Endothelial cell (in vitro differentiated cells): ENCODE data around the gene SMIM41. TPM values are rescaled to one million over a fixed set of nuclear protein-coding genes. Genes with fewer than 3 reads are reported as not detected.

ENCODE experiments used
- DNase-seq: peaks from one replicate; pipeline ENCODE4 v3.0.0; 2021; ENCODE audit warnings: low spot score
- H3K27ac Mint-ChIP-seq: one replicate; pipeline ENCODE4 v1.8.0; 2021; ENCODE audit warnings: mixed read lengths, inconsistent platforms; ENCODE audit not compliant: unreplicated experiment
- H3K27me3 Mint-ChIP-seq: one replicate; pipeline ENCODE4 v1.8.0; 2021; ENCODE audit warnings: mild to moderate bottlenecking, moderate library complexity, mixed read lengths, inconsistent platforms; ENCODE audit not compliant: unreplicated experiment
- H3K36me3 Mint-ChIP-seq: one replicate; pipeline ENCODE4 v1.8.0; 2021; ENCODE audit warnings: mild to moderate bottlenecking, low read depth, mixed read lengths, inconsistent platforms; ENCODE audit not compliant: unreplicated experiment
- H3K4me1 Mint-ChIP-seq: one replicate; pipeline ENCODE4 v1.8.0; 2021; ENCODE audit warnings: mild to moderate bottlenecking, mixed read lengths, inconsistent platforms; ENCODE audit not compliant: unreplicated experiment
- H3K4me3 Mint-ChIP-seq: one replicate; pipeline ENCODE4 v1.8.0; 2021; ENCODE audit warnings: mild to moderate bottlenecking, mixed read lengths, inconsistent platforms; ENCODE audit not compliant: unreplicated experiment
- H3K9me3 Mint-ChIP-seq: one replicate; pipeline ENCODE4 v1.8.0; 2021; ENCODE audit warnings: mixed read lengths, inconsistent platforms; ENCODE audit not compliant: unreplicated experiment
- total RNA-seq: library from RNA; stranded (reverse); fragmentation: NEBNext Ultra II Directional; extraction: Animal tissue kit (Norgen Biotek cat#: 25700); gene quantifications from one replicate; pipeline ENCODE4 v1.2.1, GENCODE V29; 2021; ENCODE audit not compliant: unreplicated experiment
- TF ChIP-seq, protein P1 (sequence below): fragments of 200-600 bp; sonication (generic); IDR thresholded peaks from one replicate; pipeline ENCODE4 v1.5.0; 2021; ENCODE audit warnings: antibody characterized with exemption; ENCODE audit not compliant: unreplicated experiment

SMIM41 gene
- total RNA-seq, 1 donor from 2014 or later = not detected

DNA sequence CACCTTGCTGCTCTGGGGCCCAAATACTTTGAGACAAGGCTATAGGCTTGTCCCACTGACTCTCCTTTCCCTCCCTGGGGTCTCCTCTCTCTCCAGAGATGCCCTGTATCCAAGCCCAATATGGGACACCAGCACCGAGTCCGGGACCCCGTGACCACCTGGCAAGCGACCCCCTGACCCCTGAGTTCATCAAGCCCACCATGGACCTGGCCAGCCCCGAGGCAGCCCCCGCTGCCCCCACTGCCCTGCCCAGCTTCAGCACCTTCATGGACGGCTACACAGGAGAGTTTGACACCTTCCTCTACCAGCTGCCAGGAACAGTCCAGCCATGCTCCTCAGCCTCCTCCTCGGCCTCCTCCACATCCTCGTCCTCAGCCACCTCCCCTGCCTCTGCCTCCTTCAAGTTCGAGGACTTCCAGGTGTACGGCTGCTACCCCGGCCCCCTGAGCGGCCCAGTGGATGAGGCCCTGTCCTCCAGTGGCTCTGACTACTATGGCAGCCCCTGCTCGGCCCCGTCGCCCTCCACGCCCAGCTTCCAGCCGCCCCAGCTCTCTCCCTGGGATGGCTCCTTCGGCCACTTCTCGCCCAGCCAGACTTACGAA is 25.2 kb upstream of the SMIM41 start:
- Mint-ChIP-seq H3K9me3 (no peaks in the 10 kb centered on the region), H3K27me3 (peaks cover 13% of the 10 kb centered on the region), H3K4me3 (no peak overlapping the region), H3K27ac (no peak overlapping the region), H3K4me1 (peaks cover 14% of the 10 kb centered on the region), H3K36me3 (peaks cover 5% of the 10 kb centered on the region)
- DNase-seq = no peak
- TF ChIP-seq, protein P1, sequence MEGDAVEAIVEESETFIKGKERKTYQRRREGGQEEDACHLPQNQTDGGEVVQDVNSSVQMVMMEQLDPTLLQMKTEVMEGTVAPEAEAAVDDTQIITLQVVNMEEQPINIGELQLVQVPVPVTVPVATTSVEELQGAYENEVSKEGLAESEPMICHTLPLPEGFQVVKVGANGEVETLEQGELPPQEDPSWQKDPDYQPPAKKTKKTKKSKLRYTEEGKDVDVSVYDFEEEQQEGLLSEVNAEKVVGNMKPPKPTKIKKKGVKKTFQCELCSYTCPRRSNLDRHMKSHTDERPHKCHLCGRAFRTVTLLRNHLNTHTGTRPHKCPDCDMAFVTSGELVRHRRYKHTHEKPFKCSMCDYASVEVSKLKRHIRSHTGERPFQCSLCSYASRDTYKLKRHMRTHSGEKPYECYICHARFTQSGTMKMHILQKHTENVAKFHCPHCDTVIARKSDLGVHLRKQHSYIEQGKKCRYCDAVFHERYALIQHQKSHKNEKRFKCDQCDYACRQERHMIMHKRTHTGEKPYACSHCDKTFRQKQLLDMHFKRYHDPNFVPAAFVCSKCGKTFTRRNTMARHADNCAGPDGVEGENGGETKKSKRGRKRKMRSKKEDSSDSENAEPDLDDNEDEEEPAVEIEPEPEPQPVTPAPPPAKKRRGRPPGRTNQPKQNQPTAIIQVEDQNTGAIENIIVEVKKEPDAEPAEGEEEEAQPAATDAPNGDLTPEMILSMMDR = no peak

DNA sequence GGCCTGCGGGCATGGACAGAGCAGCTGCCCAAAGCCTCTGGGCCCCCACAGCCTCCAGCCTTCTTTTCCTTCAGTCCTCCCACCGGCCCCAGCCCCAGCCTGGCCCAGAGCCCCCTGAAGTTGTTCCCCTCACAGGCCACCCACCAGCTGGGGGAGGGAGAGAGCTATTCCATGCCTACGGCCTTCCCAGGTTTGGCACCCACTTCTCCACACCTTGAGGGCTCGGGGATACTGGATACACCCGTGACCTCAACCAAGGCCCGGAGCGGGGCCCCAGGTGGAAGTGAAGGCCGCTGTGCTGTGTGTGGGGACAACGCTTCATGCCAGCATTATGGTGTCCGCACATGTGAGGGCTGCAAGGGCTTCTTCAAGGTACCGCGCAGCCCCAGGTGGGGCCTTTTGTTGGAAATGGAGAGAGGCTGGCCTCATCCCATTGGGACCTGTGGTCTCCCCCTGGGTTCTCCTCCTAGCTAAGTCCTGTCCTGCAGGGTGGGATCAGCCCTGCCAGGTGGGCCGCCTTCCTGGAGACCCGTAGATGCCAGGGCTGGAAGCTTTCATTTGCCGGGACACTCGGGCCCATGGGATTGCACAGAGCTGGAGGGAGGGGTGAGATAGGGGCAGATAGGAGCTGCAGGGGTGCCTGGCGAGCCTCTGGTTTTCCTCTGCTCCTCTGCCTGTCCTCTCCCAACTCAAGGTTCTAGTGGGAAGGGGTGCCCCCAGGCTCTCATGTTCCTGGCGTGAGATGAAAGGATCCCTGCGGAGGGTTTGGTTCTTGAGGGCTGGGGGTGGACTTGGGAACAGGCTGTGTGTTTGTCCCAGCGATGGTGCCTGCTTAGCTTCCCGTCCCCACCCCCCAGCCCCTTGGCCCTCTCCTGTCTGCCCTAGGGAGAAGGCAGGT is 24.4 kb upstream of the SMIM41 start:
- H3K36me3 Mint-ChIP-seq = no peaks in the 10 kb centered on the region
- H3K9me3 Mint-ChIP-seq = no peaks in the 10 kb centered on the region
- peaks cover 6% of the 10 kb centered on the region for H3K27me3 Mint-ChIP-seq
- H3K4me1 Mint-ChIP-seq = peaks cover 10% of the 10 kb centered on the region
- no peak overlapping the region for H3K4me3 Mint-ChIP-seq
- H3K27ac Mint-ChIP-seq = no peak overlapping the region
- TF ChIP-seq, protein P1 = no peak
- DNase-seq = no peak

DNA sequence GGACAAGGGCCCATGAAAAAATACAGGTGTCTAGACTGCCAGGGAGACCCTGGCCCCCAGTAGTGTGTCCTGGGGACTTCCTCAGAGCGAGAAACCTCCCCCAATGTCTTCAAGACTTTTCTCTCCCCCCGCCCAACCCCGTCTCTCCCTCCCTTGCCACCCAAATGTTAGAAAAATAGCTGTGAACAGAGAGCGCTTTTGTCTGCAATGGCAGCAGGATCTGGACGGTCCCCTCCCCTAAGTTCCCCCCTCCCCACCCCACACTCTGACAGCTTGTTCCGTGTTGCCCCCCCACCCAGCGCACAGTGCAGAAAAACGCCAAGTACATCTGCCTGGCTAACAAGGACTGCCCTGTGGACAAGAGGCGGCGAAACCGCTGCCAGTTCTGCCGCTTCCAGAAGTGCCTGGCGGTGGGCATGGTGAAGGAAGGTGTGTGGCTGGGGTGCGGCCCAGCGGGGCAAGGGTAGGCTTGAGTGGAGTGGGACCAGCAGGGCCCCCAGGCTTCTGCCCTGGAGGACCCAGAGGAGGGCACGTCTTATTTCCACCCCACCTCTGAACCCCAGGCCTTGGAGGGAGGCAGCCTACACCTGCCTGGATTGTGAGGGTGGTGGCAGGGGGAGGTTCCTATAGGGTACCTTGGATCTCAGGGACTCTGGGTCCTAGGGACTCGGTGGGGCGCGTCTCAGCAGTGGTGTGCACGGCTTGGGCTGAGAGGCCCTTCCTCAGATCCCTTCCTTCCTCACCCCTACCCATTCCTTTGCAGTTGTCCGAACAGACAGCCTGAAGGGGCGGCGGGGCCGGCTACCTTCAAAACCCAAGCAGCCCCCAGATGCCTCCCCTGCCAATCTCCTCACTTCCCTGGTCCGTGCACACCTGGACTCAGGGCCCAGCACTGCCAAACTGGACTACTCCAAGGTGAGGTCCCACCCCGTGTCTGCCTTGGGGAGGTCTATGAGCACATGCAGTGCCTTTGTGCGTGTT is 23.5 kb upstream of the SMIM41 start:
- H3K27me3 Mint-ChIP-seq = peaks cover 3% of the 10 kb centered on the region
- H3K27ac Mint-ChIP-seq = no peak overlapping the region
- no peaks in the 10 kb centered on the region for H3K9me3 Mint-ChIP-seq
- H3K36me3 Mint-ChIP-seq = no peaks in the 10 kb centered on the region
- TF ChIP-seq, protein P1 = no peak
- H3K4me1 Mint-ChIP-seq = peaks cover 7% of the 10 kb centered on the region
- no peak for DNase-seq
- no peak overlapping the region for H3K4me3 Mint-ChIP-seq

DNA sequence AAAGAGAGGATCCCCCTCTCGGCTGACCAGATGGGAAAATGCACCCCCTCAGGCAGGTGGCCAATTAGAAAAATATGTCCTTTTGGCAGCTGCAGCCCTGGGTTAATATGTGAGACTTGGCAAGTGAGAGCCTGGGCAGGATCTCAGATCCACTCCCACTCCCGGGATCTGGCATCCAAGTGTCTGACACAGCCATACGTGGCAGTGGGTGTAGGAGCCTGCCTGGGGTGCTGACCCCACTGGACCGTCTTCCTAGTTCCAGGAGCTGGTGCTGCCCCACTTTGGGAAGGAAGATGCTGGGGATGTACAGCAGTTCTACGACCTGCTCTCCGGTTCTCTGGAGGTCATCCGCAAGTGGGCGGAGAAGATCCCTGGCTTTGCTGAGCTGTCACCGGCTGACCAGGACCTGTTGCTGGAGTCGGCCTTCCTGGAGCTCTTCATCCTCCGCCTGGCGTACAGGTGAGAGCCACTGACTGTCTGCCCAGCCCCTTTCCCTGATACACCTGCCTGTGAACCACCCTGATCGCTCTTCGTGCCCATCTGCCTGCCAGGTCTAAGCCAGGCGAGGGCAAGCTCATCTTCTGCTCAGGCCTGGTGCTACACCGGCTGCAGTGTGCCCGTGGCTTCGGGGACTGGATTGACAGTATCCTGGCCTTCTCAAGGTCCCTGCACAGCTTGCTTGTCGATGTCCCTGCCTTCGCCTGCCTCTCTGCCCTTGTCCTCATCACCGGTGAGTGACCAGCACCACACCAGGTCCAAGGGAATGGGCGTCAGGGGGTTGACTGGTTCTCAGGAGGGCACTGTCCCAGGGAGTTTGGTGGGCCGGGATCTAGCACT is 22.5 kb upstream of the SMIM41 start:
- peaks cover 1% of the 10 kb centered on the region for H3K27me3 Mint-ChIP-seq
- no peaks in the 10 kb centered on the region for H3K36me3 Mint-ChIP-seq
- H3K27ac Mint-ChIP-seq = peak overlapping the region; percentile 9
- no peaks in the 10 kb centered on the region for H3K9me3 Mint-ChIP-seq
- peaks cover 5% of the 10 kb centered on the region for H3K4me1 Mint-ChIP-seq
- no peak overlapping the region for H3K4me3 Mint-ChIP-seq
- TF ChIP-seq, protein P1 = no peak
- no peak for DNase-seq
